Left ventricle myocardium superior (tissue), 1 donor: ENCODE data around the gene TTI1. TPM values are rescaled to one million over a fixed set of nuclear protein-coding genes. Genes with fewer than 3 reads are reported as not detected.
"Not testable (repeated sequence)": the region's sequence is repeated elsewhere in the genome, so short reads cannot be mapped to it uniquely, and the experiment has no call there.

Experiments
- ATAC-seq: fragments of 200-7000 bp; cut with Tn5 transposase; one replicate; pipeline ENCODE4 v1.9.1; 2020; ENCODE audit warnings: mild to moderate bottlenecking, moderate library complexity
- DNase-seq: peaks from one replicate; pipeline ENCODE4 v3.0.0-alpha.2; 2020
- intact Hi-C: fragments of 100-400 bp; cut with micrococcal nuclease; formaldehyde crosslinking; loops from one replicate; pipeline ENCODE4 v1.11.0; 2022
- total RNA-seq: library from RNA; stranded (reverse); fragmentation: NEBNext Ultra II Directional; extraction: Animal tissue kit (Norgen Biotek cat#: 25700); gene quantifications from one replicate; pipeline ENCODE4 v1.2.1, GENCODE V29; 2021
- donor health status: DM: no; HTN: yes; CAD: no; lungs with severe emphysema.

The TTI1 gene
- total RNA-seq, 1 donor from 2014 or later: 12.5 TPM

GRCh38 chr20:37977338-37977737 is 55.9 kb downstream of the TTI1 start:
- no peak for ATAC-seq
- no peak for DNase-seq
- intact Hi-C loops: no loop called here

- DNase-seq (no peak), ATAC-seq (no peak)
- intact Hi-C loops: no loop called here
These were observed 56.4 kb downstream of the TTI1 start for GRCh38 chr20:37976887-37977286.

GRCh38 chr20:37973059-37973910 is 60.0 kb downstream of the TTI1 start:
- ATAC-seq: no peak
- intact Hi-C loops: no loop called here

GRCh38 chr20:37972256-37973058 is 60.8 kb downstream of the TTI1 start:
- intact Hi-C loops: no loop called here
- ATAC-seq: no peak
- no peak for DNase-seq

More at GRCh38 chr20:37973059-37973910, 60.0 kb downstream of the TTI1 start:
- DNase-seq: no peak

- no peak for DNase-seq
- no peak for ATAC-seq
- intact Hi-C loops: no loop called here
These were observed 61.6 kb downstream of the TTI1 start for GRCh38 chr20:37971561-37972127.

GRCh38 chr20:37970856-37971245 is 62.4 kb downstream of the TTI1 start:
- ATAC-seq (no peak), DNase-seq (no peak)
- intact Hi-C loops: no loop called here

- peak; percentile 61 for ATAC-seq
- intact Hi-C loops: no loop called here
- no peak for DNase-seq
These were observed 63.1 kb downstream of the TTI1 start for GRCh38 chr20:37969949-37970855.

- ATAC-seq (no peak), DNase-seq (no peak)
- intact Hi-C loops: no loop called here
These were observed 64.3 kb downstream of the TTI1 start for GRCh38 chr20:37968841-37969401.

- ATAC-seq, intact Hi-C loops, DNase-seq: not testable (repeated sequence)
These were observed 69.8 kb downstream of the TTI1 start for GRCh38 chr20:37963483-37963882.

- intact Hi-C loops: no loop called here
- ATAC-seq (no peak), DNase-seq (no peak)
These were observed 72.2 kb downstream of the TTI1 start for GRCh38 chr20:37961066-37961465.

- DNase-seq (no peak), ATAC-seq (no peak)
- intact Hi-C loops: no loop called here
These were observed 74.3 kb downstream of the TTI1 start for GRCh38 chr20:37958856-37959520.

GRCh38 chr20:37956107-37956585 is 77.1 kb downstream of the TTI1 start:
- intact Hi-C loops: no loop called here
- no peak for ATAC-seq
- DNase-seq: no peak

GRCh38 chr20:37955511-37955910 is 77.7 kb downstream of the TTI1 start:
- intact Hi-C loops: no loop called here
- no peak for DNase-seq
- no peak for ATAC-seq

GRCh38 chr20:37954626-37955025 is 78.6 kb downstream of the TTI1 start:
- ATAC-seq: no peak
- intact Hi-C loops: no loop called here
- DNase-seq: no peak

- intact Hi-C loops: no loop called here
- DNase-seq (no peak), ATAC-seq (no peak)
These were observed 79.1 kb downstream of the TTI1 start for GRCh38 chr20:37954190-37954589.

GRCh38 chr20:37948956-37949355 is 84.3 kb downstream of the TTI1 start:
- DNase-seq: no peak
- intact Hi-C loops: no loop called here
- no peak for ATAC-seq

GRCh38 chr20:37947943-37948342 is 85.3 kb downstream of the TTI1 start:
- no peak for ATAC-seq
- DNase-seq: no peak
- intact Hi-C loops: no loop called here

GRCh38 chr20:37946946-37947345 is 86.3 kb downstream of the TTI1 start:
- DNase-seq (no peak), ATAC-seq (no peak)
- intact Hi-C loops: no loop called here
